Keratinocyte (primary cell): ENCODE data around the gene NAP1L1. TPM values are rescaled to one million over a fixed set of nuclear protein-coding genes. Genes with fewer than 3 reads are reported as not detected.
A peak's percentile ranks its signal among the peaks of the same experiment; 100 is the strongest.

Source experiments
- DNase-seq: peaks from one replicate; pipeline ENCODE4 v3.0.0-alpha.2; 2011; ENCODE audit warnings: low read depth, missing footprints, low spot score
- FAIRE-seq: peaks from 2 replicates; lab custom pipeline; 2011; peaks lifted over from hg19 to GRCh38; lab: Jason Lieb, UNC
- H2AFZ ChIP-seq: 2 replicates; pipeline ENCODE4 v1.6.0; 2012; ENCODE audit warnings: low read length, control low read depth, inconsistent platforms; ENCODE audit not compliant: control insufficient read depth
- H3K27ac ChIP-seq: 2 replicates; pipeline ENCODE4 v1.5.1; 2011; ENCODE audit warnings: low read length; ENCODE audit not compliant: control insufficient read depth, insufficient read depth
- H3K27me3 ChIP-seq: 3 replicates; pipeline ENCODE4 v1.6.0; 2011; ENCODE audit warnings: low read length; ENCODE audit not compliant: control insufficient read depth, insufficient read depth; ENCODE audit errors: extremely low read depth
- H3K36me3 ChIP-seq, 2 experiments: 2 replicates in 1 of 2; 3 replicates in 1 of 2; pipeline ENCODE4 v1.5.1; 2011; ENCODE audit warnings: low read length in 2 of 2, mild to moderate bottlenecking in 1 of 2; ENCODE audit not compliant: control insufficient read depth in 2 of 2, insufficient read depth in 2 of 2; ENCODE audit errors: extremely low read depth in 1 of 2
- H3K4me1 ChIP-seq: 3 replicates; pipeline ENCODE4 v1.5.1; 2011; ENCODE audit warnings: low read length; ENCODE audit not compliant: control insufficient read depth, insufficient read depth; ENCODE audit errors: extremely low read depth
- H3K4me2 ChIP-seq: 3 replicates; pipeline ENCODE4 v1.6.0; 2011; ENCODE audit warnings: low read depth, low read length; ENCODE audit not compliant: control insufficient read depth, insufficient read depth; ENCODE audit errors: extremely low read depth
- H3K4me3 ChIP-seq, 3 experiments: fragments of 200-600 bp in 1 of 3; sonication (generic) in 1 of 3; 2 replicates in 2 of 3; 3 replicates in 1 of 3; pipeline ENCODE4 v1.5.1; 2011 to 2016; ENCODE audit warnings: low read length in 3 of 3, mild to moderate bottlenecking in 3 of 3, control low read depth in 2 of 3, inconsistent platforms in 1 of 3, low read depth in 1 of 3, mixed read lengths in 1 of 3, mixed run types in 1 of 3, moderate library complexity in 1 of 3; ENCODE audit not compliant: control insufficient read depth in 2 of 3, insufficient read depth in 2 of 3; ENCODE audit errors: extremely low read depth in 1 of 3
- H3K79me2 ChIP-seq: 2 replicates; pipeline ENCODE4 v1.6.0; 2012; ENCODE audit warnings: low read length; ENCODE audit not compliant: control insufficient read depth, insufficient read depth
- H3K9ac ChIP-seq: 3 replicates; pipeline ENCODE4 v1.6.0; 2011; ENCODE audit warnings: low read length; ENCODE audit not compliant: control insufficient read depth, insufficient read depth; ENCODE audit errors: extremely low read depth
- H3K9me1 ChIP-seq: 3 replicates; pipeline ENCODE4 v1.6.0; 2011; ENCODE audit warnings: low read length; ENCODE audit not compliant: control insufficient read depth, insufficient read depth; ENCODE audit errors: extremely low read depth
- H3K9me3 ChIP-seq: 2 replicates; pipeline ENCODE4 v1.5.1; 2012; ENCODE audit warnings: low read depth, low read length; ENCODE audit not compliant: control insufficient read depth
- H4K20me1 ChIP-seq: 3 replicates; pipeline ENCODE4 v1.6.0; 2011; ENCODE audit warnings: low read length; ENCODE audit not compliant: control insufficient read depth, insufficient read depth; ENCODE audit errors: extremely low read depth
- CTCF ChIP-seq, 3 experiments: IDR thresholded peaks in 1 of 3; conservative IDR thresholded peaks in 1 of 3; optimal IDR thresholded peaks in 1 of 3; 2 replicates in 2 of 3; 3 replicates in 1 of 3; pipeline versions ENCODE3 to v1.5.1; 2011; ENCODE audit warnings: low read length in 3 of 3, mild to moderate bottlenecking in 3 of 3, moderate library complexity in 2 of 3, control low read depth in 1 of 3, inconsistent platforms in 1 of 3; ENCODE audit not compliant: insufficient read depth in 2 of 3; ENCODE audit errors: extremely low read depth in 1 of 3
- EZH2 ChIP-seq: IDR thresholded peaks from one replicate; pipeline ENCODE4 v1.6.1; 2012; ENCODE audit warnings: inconsistent platforms, mild to moderate bottlenecking, low read length, moderate library complexity
- dilution Hi-C: fragments of 300-500 bp; cut with MboI; formaldehyde crosslinking; loops from one replicate; pipeline ENCODE4 v1.7.0; 2020; ENCODE audit warnings: low sequenced_read_pairs; ENCODE audit not compliant: extremely low pct_ligation_motif_present
- polyA plus RNA-seq, 5 experiments: library from polyadenylated mRNA; depleted of rRNA in 3 of 5; stranded (reverse) in 3 of 5; stranded (forward) in 1 of 5; unstranded in 1 of 5; fragments of >200 nt; gene quantifications; 1 replicate in 1 of 5; 2 replicates in 3 of 5; 3 replicates in 1 of 5; pipeline versions ENCODE4 v1.2.1 to v1.2.3, GENCODE V29; 2011 to 2012; ENCODE audit warnings: missing spikeins in 2 of 5, low read depth in 1 of 5, low replicate concordance in 1 of 5

Gene NAP1L1
- polyA plus RNA-seq, 1 donor (not counting 4 experiments of a cell fraction or from before 2014, with no cell fraction given) = 384 TPM

- H2AFZ ChIP-seq = no peak overlapping the region
- peak overlapping the region; percentile 58 for H3K4me2 ChIP-seq
- DNase-seq = peak; percentile 95
- peak overlapping the region; percentile 67 for H3K9ac ChIP-seq
- TF ChIP-seq CTCF (optimal IDR thresholded peaks at IDR 0.05 in 1 of 3, IDR thresholded peaks at IDR 0.05 in 1 of 3, conservative IDR thresholded peaks at IDR 0.05 in 1 of 3; ENCODE audit: extremely low read depth in 1 of 3, insufficient read depth in 2 of 3, low read length in 3 of 3) (no peak), EZH2 (no peak)
- H3K4me1 ChIP-seq = peaks cover 52% of the 10 kb centered on the region
- no peaks in the 10 kb centered on the region for H3K9me1 ChIP-seq
- H3K9me3 ChIP-seq = no peaks in the 10 kb centered on the region
- FAIRE-seq = no peak
- H3K27ac ChIP-seq = peak overlapping the region; percentile 92
- dilution Hi-C loops = no loop called here
- no peaks in the 10 kb centered on the region for H4K20me1 ChIP-seq
- H3K79me2 ChIP-seq = no peaks in the 10 kb centered on the region
- H3K36me3 ChIP-seq = no peaks in the 10 kb centered on the region
- H3K27me3 ChIP-seq = no peaks in the 10 kb centered on the region
- H3K4me3 ChIP-seq = no peak overlapping the region
Measured at GRCh38 chr12:76020281-76020680, 64.2 kb downstream of the NAP1L1 start.

GRCh38 chr12:76018672-76019071 lies 65.8 kb downstream of the NAP1L1 start:
- FAIRE-seq (peak; percentile 46), DNase-seq (no peak)
- Histone ChIP-seq H3K27ac (peak overlapping the region; percentile 54), H3K27me3 (no peaks in the 10 kb centered on the region), H3K9ac (peak overlapping the region; percentile 1), H3K9me3 (no peaks in the 10 kb centered on the region), H3K4me2 (peak overlapping the region; percentile 2), H2AFZ (no peak overlapping the region), H3K4me3 (no peak overlapping the region), H3K9me1 (no peaks in the 10 kb centered on the region), H3K36me3 (no peaks in the 10 kb centered on the region), H3K4me1 (peaks cover 52% of the 10 kb centered on the region), H4K20me1 (no peaks in the 10 kb centered on the region), H3K79me2 (no peaks in the 10 kb centered on the region)
- TF ChIP-seq CTCF (optimal IDR thresholded peaks at IDR 0.05 in 1 of 3, IDR thresholded peaks at IDR 0.05 in 1 of 3, conservative IDR thresholded peaks at IDR 0.05 in 1 of 3; ENCODE audit: extremely low read depth in 1 of 3, insufficient read depth in 2 of 3, low read length in 3 of 3) = no peak
- TF ChIP-seq EZH2 = no peak
- dilution Hi-C loops = no loop called here
